HepG2 (cell line): ENCODE data around the gene SH2D2A. TPM values are rescaled to one million over a fixed set of nuclear protein-coding genes. Genes with fewer than 3 reads are reported as not detected.
A peak's percentile ranks its signal among the peaks of the same experiment; 100 is the strongest.

Experiments
- ATAC-seq: fragments of 200-7000 bp; cut with Tn5 transposase; 3 replicates; pipeline ENCODE4 v1.9.1; 2020; ENCODE audit warnings: mild to moderate bottlenecking, moderate library complexity
- BruUV-seq: library from RNA; stranded (reverse); fragments of 400-500 nt; replicated peaks from 2 replicates; lab custom pipeline; 2021; lab: Mats Ljungman, UMichigan
- CTCF ChIA-PET: fragments of 300-600 bp; formaldehyde crosslinking; extraction: SDS; loops from one replicate; lab custom pipeline; 2021; ENCODE audit warnings: low total read pairs, inconsistent platforms, low intra/inter-chr PET ratio; lab: Yijun Ruan, JAX
- POLR2A ChIA-PET: fragments of 350-600 bp; sonication (Branson Sonifier 250); formaldehyde crosslinking; loops from one replicate; lab custom pipeline; 2020; ENCODE audit warnings: antibody characterized with exemption, inconsistent platforms; lab: Yijun Ruan, JAX
- DNase-seq: peaks from one replicate; pipeline ENCODE4 v3.0.0-alpha.2; 2015; ENCODE audit warnings: low spot score
- FAIRE-seq: peaks from 3 replicates; lab custom pipeline; 2011; peaks lifted over from hg19 to GRCh38; lab: Jason Lieb, UNC
- H2AFZ ChIP-seq: one replicate; pipeline ENCODE4 v1.6.1; 2011; ENCODE audit warnings: low read length, inconsistent platforms
- H3K27ac ChIP-seq: fragments of 300-600 bp; 3 replicates; pipeline ENCODE4 v1.8.0; 2011; ENCODE audit warnings: mixed run types, mild to moderate bottlenecking, mixed read lengths, low read length, inconsistent platforms; ENCODE audit not compliant: insufficient read depth; ENCODE audit errors: extremely low read length
- H3K27me3 ChIP-seq, 2 experiments: fragments of 200-600 bp in 1 of 2; 2 replicates in 1 of 2; 3 replicates in 1 of 2; pipeline versions ENCODE4 v1.6.0 to v1.8.0; 2011; ENCODE audit warnings: low read length in 2 of 2, mild to moderate bottlenecking in 2 of 2, moderate library complexity in 2 of 2, inconsistent platforms in 1 of 2; ENCODE audit not compliant: insufficient read depth in 2 of 2, control insufficient read depth in 1 of 2
- H3K36me3 ChIP-seq, 2 experiments: fragments of 200-600 bp in 1 of 2; replicated peaks in 1 of 2; 2 replicates in 1 of 2; 3 replicates in 1 of 2; pipeline versions ENCODE4 v1.5.1 to v1.8.0; 2011; ENCODE audit warnings: low read length in 2 of 2, inconsistent platforms in 1 of 2; ENCODE audit not compliant: insufficient read depth in 2 of 2, control insufficient read depth in 1 of 2
- H3K4me1 ChIP-seq: 2 replicates; pipeline ENCODE4 v1.5.1; 2012; ENCODE audit warnings: low read length, inconsistent platforms; ENCODE audit not compliant: insufficient read depth
- H3K4me2 ChIP-seq: 2 replicates; pipeline ENCODE4 v1.6.0; 2011; ENCODE audit warnings: low read depth, low read length, inconsistent platforms
- H3K4me3 ChIP-seq, 3 experiments: fragments of 200-600 bp in 1 of 3; sonication (generic), shearing (Covaris generic) in 1 of 3; replicated peaks in 1 of 3; 2 replicates each; pipeline ENCODE4 v1.5.1; 2011 to 2016; ENCODE audit warnings: low read length in 3 of 3, inconsistent platforms in 2 of 3, low read depth in 2 of 3, mild to moderate bottlenecking in 2 of 3, control low read depth in 1 of 3, mixed read lengths in 1 of 3; ENCODE audit not compliant: insufficient read depth in 1 of 3
- H3K79me2 ChIP-seq: one replicate; pipeline ENCODE4 v1.6.1; 2011; ENCODE audit warnings: low read length, inconsistent platforms; ENCODE audit not compliant: insufficient read depth
- H3K9ac ChIP-seq: 2 replicates; pipeline ENCODE4 v1.6.0; 2011; ENCODE audit warnings: mild to moderate bottlenecking, low read depth, low read length, inconsistent platforms; ENCODE audit not compliant: insufficient read depth
- H3K9me3 ChIP-seq: 2 replicates; pipeline ENCODE4 v1.5.1; 2012; ENCODE audit warnings: mild to moderate bottlenecking, low read length
- H4K20me1 ChIP-seq: 2 replicates; pipeline ENCODE4 v1.6.0; 2011; ENCODE audit warnings: inconsistent platforms, mild to moderate bottlenecking, low read length, moderate library complexity; ENCODE audit not compliant: insufficient read depth
- ATF1 ChIP-seq: IDR thresholded peaks from 2 replicates; pipeline ENCODE4 v1.6.1; 2016; ENCODE audit warnings: mild to moderate bottlenecking, control low read depth
- ATF4 ChIP-seq, 2 experiments: fragments of 450-650 bp in 1 of 2; sonication (generic) in 1 of 2; formaldehyde crosslinking; IDR thresholded peaks; 2 replicates each; pipeline versions ENCODE4 v1.5.0 to v1.8.0; 2020 to 2022; ENCODE audit warnings: mild to moderate bottlenecking in 1 of 2, missing genetic modification reagents in 1 of 2
- ATRX ChIP-seq: sonication (generic); formaldehyde crosslinking; IDR thresholded peaks from 2 replicates; pipeline ENCODE4 v1.4.0; 2020; ENCODE audit warnings: missing genetic modification reagents, borderline replicate concordance
- GTF2F1 ChIP-seq: fragments of 150-350 bp; IDR thresholded peaks from 2 replicates; pipeline ENCODE4 v1.6.1; 2014; ENCODE audit warnings: low read length
- KMT2B ChIP-seq: IDR thresholded peaks from 2 replicates; pipeline ENCODE4 v1.6.1; 2016; ENCODE audit warnings: missing genetic modification reagents, missing compliant biosample characterization
- NFIC ChIP-seq: IDR thresholded peaks from 2 replicates; pipeline ENCODE4 v1.6.1; 2012; ENCODE audit warnings: mild to moderate bottlenecking, low read length, inconsistent platforms
- NR0B2 ChIP-seq: sonication (generic); formaldehyde crosslinking; IDR thresholded peaks from 2 replicates; pipeline ENCODE4 v1.4.0; 2020; ENCODE audit warnings: mild to moderate bottlenecking, missing genetic modification reagents
- RAD51 ChIP-seq: fragments of 450-650 bp; IDR thresholded peaks from 2 replicates; pipeline ENCODE4 v1.6.1; 2016; ENCODE audit warnings: borderline replicate concordance
- RELA ChIP-seq: sonication (generic); formaldehyde crosslinking; IDR thresholded peaks from 2 replicates; pipeline ENCODE4 v1.4.0; 2020; ENCODE audit warnings: missing genetic modification reagents
- RNF2 ChIP-seq: fragments of 450-650 bp; conservative IDR thresholded peaks from 2 replicates; pipeline ENCODE4 v1.6.1; 2016; ENCODE audit warnings: low read depth
- SNAPC4 ChIP-seq: sonication (generic); formaldehyde crosslinking; IDR thresholded peaks from 2 replicates; pipeline ENCODE4 v1.4.0; 2020; ENCODE audit warnings: mild to moderate bottlenecking, missing genetic modification reagents
- TOPORS ChIP-seq: sonication (generic); formaldehyde crosslinking; IDR thresholded peaks from 2 replicates; pipeline ENCODE4 v1.8.0; 2023; ENCODE audit warnings: mild to moderate bottlenecking, missing genetic modification reagents
- ZBTB7B ChIP-seq: sonication (generic); formaldehyde crosslinking; IDR thresholded peaks from 2 replicates; pipeline ENCODE4 v1.4.0; 2020; ENCODE audit warnings: missing genetic modification reagents
- ZKSCAN1 ChIP-seq: fragments of 150-350 bp; IDR thresholded peaks from 2 replicates; pipeline ENCODE4 v1.6.1; 2014; ENCODE audit warnings: low read length
- ZNF234 ChIP-seq: sonication (generic); formaldehyde crosslinking; conservative IDR thresholded peaks from 2 replicates; pipeline ENCODE4 v1.5.1; 2020; ENCODE audit warnings: mild to moderate bottlenecking, missing genetic modification reagents
- ZNF572 ChIP-seq: sonication (generic); formaldehyde crosslinking; IDR thresholded peaks from 2 replicates; pipeline ENCODE4 v1.5.1; 2020; ENCODE audit warnings: mild to moderate bottlenecking, missing genetic modification reagents
- ZNF720 ChIP-seq: sonication (generic); formaldehyde crosslinking; IDR thresholded peaks from 2 replicates; pipeline ENCODE4 v1.4.0; 2020; ENCODE audit warnings: missing genetic modification reagents
- ZSCAN31 ChIP-seq: sonication (generic); formaldehyde crosslinking; IDR thresholded peaks from 2 replicates; pipeline ENCODE4 v1.5.0; 2020; ENCODE audit warnings: low read depth, mild to moderate bottlenecking, missing genetic modification reagents
- WGBS: methylation state at CpG from one replicate; pipeline ENCODE4 v1.1.6; 2017; ENCODE audit warnings: low lambda C conversion rate; 5-methylcytosine and 5-hydroxymethylcytosine counted together
- in situ Hi-C: cut with HindIII; loops from 2 replicates; pipeline ENCODE4 v1.10.0; 2017; ENCODE audit warnings: low pct_unique_long_range_greater_than_20kb; ENCODE audit not compliant: extremely low pct_ligation_motif_present
- intact Hi-C: fragments of 100-400 bp; cut with micrococcal nuclease; formaldehyde crosslinking; loops from one replicate; pipeline ENCODE4 v1.10.0; 2022; ENCODE audit not compliant: unreplicated experiment
- polyA plus RNA-seq, 8 experiments: library from polyadenylated mRNA; depleted of rRNA in 3 of 8; stranded (reverse) in 7 of 8; unstranded in 1 of 8; fragments of >200 nt; fragmentation: Illumina TruSeq in 4 of 8; extraction: Trizol in 4 of 8; gene quantifications; 2 replicates each; pipeline versions ENCODE4 v1.2.1 to v1.2.3, GENCODE V29; 2011 to 2016; ENCODE audit warnings: low read depth in 4 of 8, missing spikeins in 1 of 8, mixed read lengths in 1 of 8; ENCODE audit not compliant: insufficient read depth in 1 of 8
- total RNA-seq, 5 experiments: library from RNA; depleted of rRNA; stranded (reverse); fragments of >200 nt; fragmentation: Illumina TruSeq; extraction: Trizol; gene quantifications; 2 replicates each; pipeline ENCODE4 v1.2.3, GENCODE V29; 2016; ENCODE audit warnings: low read depth in 1 of 5

SH2D2A gene
- total and polyA plus RNA-seq, 2 of the 13 experiments (the other 11 are each of a cell fraction or from before 2014, with no cell fraction given), result 0.57 to 0.73 TPM

- Histone ChIP-seq H3K9me3 (no peaks in the 10 kb centered on the region), H3K36me3 (peaks cover 19 to 68% of the 10 kb centered on the region in 2 experiments), H3K27ac (no peak overlapping the region), H4K20me1 (no peaks in the 10 kb centered on the region), H3K79me2 (no peaks in the 10 kb centered on the region), H3K4me3 (no peak overlapping the region), H3K9ac (no peak overlapping the region), H3K4me2 (no peak overlapping the region), H2AFZ (no peak overlapping the region), H3K4me1 (peaks cover 18% of the 10 kb centered on the region), H3K27me3 (no peaks in the 10 kb centered on the region)
- TF ChIP-seq NR0B2 (CRISPR knock-in tag) (no peak), ZBTB7B (no peak), RELA (CRISPR knock-in tag) (no peak), RAD51 (no peak), ZSCAN31 (CRISPR knock-in tag) (no peak), KMT2B (CRISPR knock-in tag) (no peak), GTF2F1 (no peak), ATRX (CRISPR knock-in tag) (no peak), RNF2 (no peak), ZNF720 (CRISPR knock-in tag) (no peak), NFIC (no peak), TOPORS (CRISPR knock-in tag) (no peak), ZKSCAN1 (no peak), ZNF572 (CRISPR knock-in tag) (no peak), SNAPC4 (no peak), ATF1 (CRISPR knock-in tag) (no peak), ZNF234 (CRISPR knock-in tag) (no peak), ATF4 (CRISPR knock-in tag; IDR thresholded peaks at IDR 0.05) (no peak)
- POLR2A ChIA-PET, result no interaction called here
- FAIRE-seq (no peak), DNase-seq (no peak), ATAC-seq (no peak)
- intact Hi-C loops, result loop anchor here (10.0 kb wide), 1 partner anchor 75 kb away; the partner anchor contains the start of gene NTRK1
- CTCF ChIA-PET, result no interaction called here
- TSS peak; percentile 21 for BruUV-seq
- 87% methylated on average over 4 of the region's 4 CpGs for WGBS
- in situ Hi-C loops, result no loop called here
These were observed 26.9 kb downstream of the SH2D2A start for GRCh38 chr1:156789621-156790318.
